NCI-H1417 treated with DMSO at 0.1 percent for 48 hours (cell line): ENCODE measurements around the gene POU3F4.

ENCODE experiments used
- DNase-seq: peaks from one replicate; lab custom pipeline; 2025; lab: John Stamatoyannopoulos, UW

POU3F4 gene

GRCh38 chrX:83508006-83508405 lies at the start of gene POU3F4:
TSS of gene POU3F4 (plus strand) at chrX:83508290. CDS start at chrX:83508325, 35 bp downstream.
- no peak for DNase-seq

- no peak for DNase-seq
These were observed 38.5 kb upstream of the POU3F4 start for GRCh38 chrX:83469551-83469950.

- no peak for DNase-seq
These were observed 12.2 kb upstream of the POU3F4 start for GRCh38 chrX:83495898-83496297.

GRCh38 chrX:83501003-83501402 lies 7.1 kb upstream of the POU3F4 start:
- DNase-seq = no peak

- no peak for DNase-seq
These were observed 6.6 kb upstream of the POU3F4 start for GRCh38 chrX:83501530-83501929.

GRCh38 chrX:83504721-83505479 lies 3.2 kb upstream of the POU3F4 start:
- no peak for DNase-seq

GRCh38 chrX:83508526-83509253 lies 600 bp downstream of the POU3F4 start:
- DNase-seq = no peak

- no peak for DNase-seq
These were observed 1.2 kb downstream of the POU3F4 start for GRCh38 chrX:83509254-83509801.

- no peak for DNase-seq
These were observed 2.5 kb downstream of the POU3F4 start for GRCh38 chrX:83510510-83511062.

- DNase-seq = peak; percentile 44
These were observed 3.1 kb downstream of the POU3F4 start for GRCh38 chrX:83511208-83511607.

- no peak for DNase-seq
These were observed 4.0 kb downstream of the POU3F4 start for GRCh38 chrX:83512111-83512510.

GRCh38 chrX:83516597-83516996 lies 8.5 kb downstream of the POU3F4 start:
- DNase-seq = no peak

GRCh38 chrX:83521905-83522304 lies 13.8 kb downstream of the POU3F4 start:
- DNase-seq = no peak

- no peak for DNase-seq
These were observed 21.9 kb downstream of the POU3F4 start for GRCh38 chrX:83529950-83530349.

- peak; percentile 18 for DNase-seq
These were observed 27.5 kb downstream of the POU3F4 start for GRCh38 chrX:83535417-83536196.
